SK-N-SH (cell line): Measurements from ENCODE around the gene MIGA1.

ENCODE experiments used
- ELF1 ChIP-seq: IDR thresholded peaks from 2 replicates; pipeline ENCODE4 v1.4.0; 2012
- EP300 ChIP-seq, 2 experiments: IDR thresholded peaks; 2 replicates each; pipeline versions ENCODE4 v1.4.0 to v1.6.1; 2012; ENCODE audit warnings: borderline replicate concordance in 1 of 2, low read depth in 1 of 2, low read length in 1 of 2
- MXI1 ChIP-seq: IDR thresholded peaks from 2 replicates; pipeline ENCODE4 v1.6.1; 2012; ENCODE audit warnings: mild to moderate bottlenecking, low read depth, low read length, improper control_type of control experiment
- NFIC ChIP-seq: IDR thresholded peaks from 2 replicates; pipeline ENCODE4 v1.4.0; 2012; ENCODE audit warnings: borderline replicate concordance
- NRF1 ChIP-seq: IDR thresholded peaks from 2 replicates; pipeline ENCODE4 v1.6.1; 2012; ENCODE audit warnings: low read depth, mild to moderate bottlenecking, low read length
- POLR2AphosphoS5 ChIP-seq: IDR thresholded peaks from 2 replicates; pipeline ENCODE4 v1.6.1; 2012; ENCODE audit warnings: low read depth, low read length
- TEAD4 ChIP-seq: IDR thresholded peaks from 2 replicates; pipeline ENCODE4 v1.4.0; 2012; ENCODE audit warnings: mild to moderate bottlenecking, borderline replicate concordance; ENCODE audit not compliant: insufficient read depth
- TF ChIP-seq, protein P1 (sequence below): fragments of 200-600 bp; sonication (generic); IDR thresholded peaks from 2 replicates; pipeline ENCODE4 v1.6.1; 2017; ENCODE audit warnings: antibody characterized with exemption, mild to moderate bottlenecking, moderate library complexity
- TF ChIP-seq, protein P2 (sequence below): IDR thresholded peaks from 2 replicates; pipeline ENCODE4 v1.4.0; 2012; ENCODE audit warnings: low read depth, borderline replicate concordance

DNA sequence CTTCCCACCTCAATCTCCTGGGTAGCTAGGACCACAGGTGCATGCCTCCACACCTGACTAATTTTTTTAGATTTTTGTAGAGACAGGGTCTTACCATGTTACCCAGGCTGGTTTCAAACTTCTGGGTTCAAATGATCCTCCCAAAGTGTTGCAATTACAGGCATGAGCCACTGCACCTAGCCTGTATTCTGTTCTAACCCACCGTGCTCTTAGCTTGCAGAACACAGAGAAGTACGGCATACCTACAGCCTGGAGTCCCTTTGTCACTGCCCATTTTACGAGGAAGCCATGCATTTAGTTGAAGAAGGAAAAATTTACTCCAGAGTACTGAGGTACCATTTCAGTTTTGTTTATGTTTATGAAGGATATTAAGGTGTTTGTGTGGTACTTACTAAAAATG, 79.3 kb downstream of the MIGA1 start:
- TF ChIP-seq POLR2AphosphoS5 (no peak), EP300 (IDR thresholded peaks at IDR 0.05; ENCODE audit: borderline replicate concordance in 1 of 2, low read depth in 1 of 2, low read length in 1 of 2) (no peak), TEAD4 (no peak), MXI1 (no peak), NFIC (no peak), NRF1 (no peak), ELF1 (no peak)
- TF ChIP-seq, protein P1, sequence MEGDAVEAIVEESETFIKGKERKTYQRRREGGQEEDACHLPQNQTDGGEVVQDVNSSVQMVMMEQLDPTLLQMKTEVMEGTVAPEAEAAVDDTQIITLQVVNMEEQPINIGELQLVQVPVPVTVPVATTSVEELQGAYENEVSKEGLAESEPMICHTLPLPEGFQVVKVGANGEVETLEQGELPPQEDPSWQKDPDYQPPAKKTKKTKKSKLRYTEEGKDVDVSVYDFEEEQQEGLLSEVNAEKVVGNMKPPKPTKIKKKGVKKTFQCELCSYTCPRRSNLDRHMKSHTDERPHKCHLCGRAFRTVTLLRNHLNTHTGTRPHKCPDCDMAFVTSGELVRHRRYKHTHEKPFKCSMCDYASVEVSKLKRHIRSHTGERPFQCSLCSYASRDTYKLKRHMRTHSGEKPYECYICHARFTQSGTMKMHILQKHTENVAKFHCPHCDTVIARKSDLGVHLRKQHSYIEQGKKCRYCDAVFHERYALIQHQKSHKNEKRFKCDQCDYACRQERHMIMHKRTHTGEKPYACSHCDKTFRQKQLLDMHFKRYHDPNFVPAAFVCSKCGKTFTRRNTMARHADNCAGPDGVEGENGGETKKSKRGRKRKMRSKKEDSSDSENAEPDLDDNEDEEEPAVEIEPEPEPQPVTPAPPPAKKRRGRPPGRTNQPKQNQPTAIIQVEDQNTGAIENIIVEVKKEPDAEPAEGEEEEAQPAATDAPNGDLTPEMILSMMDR: no peak
- TF ChIP-seq, protein P2, sequence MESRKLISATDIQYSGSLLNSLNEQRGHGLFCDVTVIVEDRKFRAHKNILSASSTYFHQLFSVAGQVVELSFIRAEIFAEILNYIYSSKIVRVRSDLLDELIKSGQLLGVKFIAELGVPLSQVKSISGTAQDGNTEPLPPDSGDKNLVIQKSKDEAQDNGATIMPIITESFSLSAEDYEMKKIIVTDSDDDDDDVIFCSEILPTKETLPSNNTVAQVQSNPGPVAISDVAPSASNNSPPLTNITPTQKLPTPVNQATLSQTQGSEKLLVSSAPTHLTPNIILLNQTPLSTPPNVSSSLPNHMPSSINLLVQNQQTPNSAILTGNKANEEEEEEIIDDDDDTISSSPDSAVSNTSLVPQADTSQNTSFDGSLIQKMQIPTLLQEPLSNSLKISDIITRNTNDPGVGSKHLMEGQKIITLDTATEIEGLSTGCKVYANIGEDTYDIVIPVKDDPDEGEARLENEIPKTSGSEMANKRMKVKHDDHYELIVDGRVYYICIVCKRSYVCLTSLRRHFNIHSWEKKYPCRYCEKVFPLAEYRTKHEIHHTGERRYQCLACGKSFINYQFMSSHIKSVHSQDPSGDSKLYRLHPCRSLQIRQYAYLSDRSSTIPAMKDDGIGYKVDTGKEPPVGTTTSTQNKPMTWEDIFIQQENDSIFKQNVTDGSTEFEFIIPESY: no peak
